Measurements from ENCODE around the gene RBM20.
"Not testable (repeated sequence)": the region's sequence is repeated elsewhere in the genome, so short reads cannot be mapped to it uniquely, and the experiment has no call there.

The RBM20 gene

GRCh38 chr10:110648692-110649346, 4.7 kb downstream of the RBM20 start:
- DNase-seq (ENCODE audit: low read depth in 2 of 2), result no peak

- no peak for DNase-seq (ENCODE audit: low read depth in 2 of 2)
These were observed 5.5 kb downstream of the RBM20 start for GRCh38 chr10:110649347-110650264.

- no peak for DNase-seq (ENCODE audit: low read depth in 2 of 2)
These were observed 6.1 kb downstream of the RBM20 start for GRCh38 chr10:110650265-110650668.

GRCh38 chr10:110651044-110651958, 7.2 kb downstream of the RBM20 start:
- no peak for DNase-seq (ENCODE audit: low read depth in 2 of 2)

GRCh38 chr10:110652475-110653118, 8.5 kb downstream of the RBM20 start:
- no peak for DNase-seq (ENCODE audit: low read depth in 2 of 2)

GRCh38 chr10:110655320-110655719, 11.2 kb downstream of the RBM20 start:
- DNase-seq (ENCODE audit: low read depth in 2 of 2), result no peak

- no peak for DNase-seq (ENCODE audit: low read depth in 2 of 2)
These were observed 12.5 kb downstream of the RBM20 start for GRCh38 chr10:110656612-110657011.

GRCh38 chr10:110657973-110658691, 14.0 kb downstream of the RBM20 start:
- no peak for DNase-seq (ENCODE audit: low read depth in 2 of 2)

GRCh38 chr10:110659558-110659957, 15.4 kb downstream of the RBM20 start:
- no peak for DNase-seq (ENCODE audit: low read depth in 2 of 2)

GRCh38 chr10:110660289-110660688, 16.2 kb downstream of the RBM20 start:
- DNase-seq (ENCODE audit: low read depth in 2 of 2), result not testable (repeated sequence)

- DNase-seq (ENCODE audit: low read depth in 2 of 2), result no peak
These were observed 17.2 kb downstream of the RBM20 start for GRCh38 chr10:110661292-110661691.

- DNase-seq (ENCODE audit: low read depth in 2 of 2), result no peak
These were observed 20.6 kb downstream of the RBM20 start for GRCh38 chr10:110664483-110665420.

- not testable (repeated sequence) for DNase-seq (ENCODE audit: low read depth in 2 of 2)
These were observed 22.1 kb downstream of the RBM20 start for GRCh38 chr10:110666259-110666658.

GRCh38 chr10:110666673-110667072, 22.5 kb downstream of the RBM20 start:
- DNase-seq (ENCODE audit: low read depth in 2 of 2), result no peak

- no peak for DNase-seq (ENCODE audit: low read depth in 2 of 2)
These were observed 23.6 kb downstream of the RBM20 start for GRCh38 chr10:110667620-110668343.

- DNase-seq (ENCODE audit: low read depth in 2 of 2), result no peak
These were observed 24.3 kb downstream of the RBM20 start for GRCh38 chr10:110668443-110668842.

GRCh38 chr10:110670335-110670734, 26.2 kb downstream of the RBM20 start:
- no peak for DNase-seq (ENCODE audit: low read depth in 2 of 2)

GRCh38 chr10:110671788-110672579, 27.8 kb downstream of the RBM20 start:
- peak; percentile 41 to 71 for DNase-seq (ENCODE audit: low read depth in 2 of 2)
